SK-MEL-5 (cell line): ENCODE results near the gene CCDC27. TPM values are rescaled to one million over a fixed set of nuclear protein-coding genes. Genes with fewer than 3 reads are reported as not detected.
A peak's percentile ranks its signal among the peaks of the same experiment; 100 is the strongest.

Experiments
- DNase-seq: peaks from one replicate; pipeline ENCODE4 v3.0.0-alpha.2; 2016; ENCODE audit warnings: low read depth, low spot score
- in situ Hi-C: cut with HindIII; loops from 2 replicates; pipeline ENCODE4 v1.10.0; 2016; ENCODE audit warnings: low sequenced_read_pairs, high pct_unique_total_duplicates, low pct_unique_long_range_greater_than_20kb
- total RNA-seq: library from RNA; depleted of rRNA; stranded (reverse); fragments of >200 nt; shearing (Covaris generic); gene quantifications from 2 replicates; pipeline ENCODE4 v1.2.3, GENCODE V29; 2014

CCDC27 gene
- total RNA-seq, 1 experiment from 2014 or later = 0.05 TPM

DNA sequence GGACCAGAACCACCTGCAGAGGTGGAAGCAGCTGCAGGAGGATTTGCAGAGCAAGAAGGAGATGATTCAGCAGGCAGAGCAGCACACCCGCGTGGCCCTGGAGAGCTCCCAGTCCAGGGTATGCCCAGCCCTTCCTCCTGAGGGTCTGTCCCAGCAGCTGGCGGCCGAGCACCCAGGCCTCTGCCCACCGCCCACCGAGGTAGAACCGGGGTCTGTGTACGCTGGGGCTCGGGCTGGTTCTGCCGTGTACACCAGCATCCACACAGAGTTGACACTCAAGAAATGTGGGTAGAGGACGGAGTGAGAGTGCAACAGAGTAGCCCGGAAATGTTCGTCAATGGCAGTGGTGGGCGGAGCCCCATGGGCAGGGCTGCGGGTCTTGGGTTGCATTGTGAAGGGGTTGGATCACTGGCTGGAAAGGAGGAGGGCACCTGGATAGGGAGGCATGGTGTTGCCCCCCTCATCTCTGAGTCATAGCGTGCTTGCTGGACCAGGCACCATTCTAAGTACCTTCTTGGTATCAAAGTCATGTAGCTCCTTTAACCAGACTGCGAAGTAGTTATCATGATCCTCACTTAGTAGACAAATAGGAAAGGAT lies 15.2 kb downstream of the CCDC27 start:
- DNase-seq = no peak
- in situ Hi-C loops = no loop called here

DNA sequence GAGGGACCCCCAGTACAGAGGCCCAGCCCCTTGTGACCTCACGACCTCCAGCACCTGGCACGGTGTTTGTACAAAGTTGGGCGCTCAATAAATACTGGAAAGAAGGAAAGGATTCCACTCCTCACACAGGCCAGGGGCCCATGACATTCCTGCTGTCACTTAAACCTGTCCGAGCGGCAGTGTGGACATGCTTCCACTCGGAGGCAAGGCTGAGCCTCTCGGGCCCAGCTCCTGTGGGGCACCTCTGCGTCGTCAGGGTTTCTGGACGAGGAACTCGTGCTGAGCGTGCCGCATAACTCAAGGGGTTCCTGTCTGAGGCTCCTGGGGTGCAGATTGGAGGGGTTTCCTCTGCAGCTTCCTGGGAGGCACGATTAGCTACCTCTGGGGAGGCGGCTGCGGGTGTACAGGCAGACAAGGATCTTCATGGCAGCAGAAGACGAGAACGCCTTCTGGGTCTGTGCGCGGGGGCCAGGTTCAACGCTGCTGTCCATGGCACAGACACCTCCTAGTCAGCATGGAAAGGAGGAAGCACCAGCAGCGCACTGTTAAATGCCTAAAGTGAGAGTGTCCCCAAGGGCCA lies 16.7 kb downstream of the CCDC27 start:
- no peak for DNase-seq
- in situ Hi-C loops = no loop called here

DNA sequence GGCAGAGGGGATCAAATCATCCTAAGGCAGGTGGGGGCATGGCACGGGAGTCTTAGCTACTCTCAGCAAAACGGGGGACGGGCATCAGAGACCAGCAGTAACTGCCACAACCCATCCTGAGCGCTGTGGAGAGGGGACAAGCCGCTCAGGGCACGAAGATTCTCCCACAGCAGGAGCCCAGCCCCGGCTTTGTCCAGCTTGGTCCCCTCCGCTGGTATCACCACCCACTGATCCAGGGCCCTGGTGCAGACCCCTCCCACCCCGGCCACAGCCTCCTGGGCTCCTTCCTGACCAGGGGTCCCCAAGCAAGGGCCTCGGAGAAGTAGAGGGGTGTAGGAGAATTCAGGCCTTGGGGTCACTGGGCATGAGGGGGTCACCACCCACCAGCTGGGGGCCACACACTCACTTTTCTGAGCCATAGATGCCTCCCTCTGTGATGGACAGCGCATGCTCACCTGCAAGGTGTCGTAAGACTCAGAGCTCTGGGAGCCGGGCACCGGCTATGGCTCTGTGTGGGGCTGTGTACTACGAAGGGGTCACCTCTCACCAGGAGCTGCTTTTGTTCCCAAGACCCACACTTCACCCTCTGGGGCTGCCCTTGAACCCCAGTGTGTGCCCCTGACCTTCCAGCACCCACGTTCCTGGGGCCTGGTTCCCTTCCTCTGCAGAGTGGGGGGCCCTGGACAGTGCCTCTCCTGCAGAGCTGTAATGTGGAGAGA lies 18.0 kb downstream of the CCDC27 start:
- in situ Hi-C loops = no loop called here

DNA sequence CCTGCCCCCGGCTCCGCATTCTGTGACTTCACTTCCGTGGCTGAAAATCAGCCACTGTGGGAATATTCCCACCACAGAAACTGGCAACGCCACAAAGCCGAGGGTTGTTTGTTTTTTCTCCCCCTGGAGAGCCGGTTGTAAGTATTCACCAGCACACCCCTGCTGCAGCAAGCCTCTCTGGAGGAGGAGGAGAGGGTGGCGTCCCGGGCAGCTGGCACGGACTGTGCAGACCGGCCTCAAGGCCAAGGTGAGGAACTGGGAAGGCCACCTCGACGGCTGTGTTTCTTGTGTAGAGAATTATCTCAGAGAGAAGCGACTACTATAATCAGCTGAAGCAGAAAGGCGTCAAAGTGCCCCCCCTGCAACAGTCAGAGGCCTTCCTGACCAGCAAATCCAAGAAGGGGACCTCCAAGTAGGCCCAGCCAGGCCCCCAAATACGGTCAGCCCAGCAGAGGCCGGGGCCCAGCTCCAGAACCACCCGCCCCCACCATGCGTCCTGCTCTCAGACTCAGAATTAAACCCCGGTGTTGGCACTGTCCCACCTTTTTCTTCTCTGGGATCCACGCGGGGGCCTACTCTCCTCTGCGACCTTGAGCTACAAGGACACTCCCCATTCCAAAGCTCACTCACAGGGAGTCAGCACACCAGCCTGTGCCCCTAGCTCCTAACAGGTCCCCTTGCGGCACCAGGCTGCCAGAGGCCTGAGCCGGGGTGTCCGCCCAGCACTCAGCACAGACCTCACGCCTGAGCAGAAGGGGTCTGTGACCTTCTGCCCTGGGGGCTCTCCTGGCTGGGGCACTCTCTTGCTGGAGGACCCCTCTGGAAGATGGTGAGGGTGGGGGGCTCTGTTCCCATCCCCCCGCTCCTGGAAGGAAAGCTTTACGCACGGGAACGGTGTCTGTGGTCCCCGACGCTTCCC lies 19.1 kb downstream of the CCDC27 start:
- in situ Hi-C loops = no loop called here
- no peak for DNase-seq

More for the DNA sequence above, 18.0 kb downstream of the CCDC27 start:
- DNase-seq = no peak

DNA sequence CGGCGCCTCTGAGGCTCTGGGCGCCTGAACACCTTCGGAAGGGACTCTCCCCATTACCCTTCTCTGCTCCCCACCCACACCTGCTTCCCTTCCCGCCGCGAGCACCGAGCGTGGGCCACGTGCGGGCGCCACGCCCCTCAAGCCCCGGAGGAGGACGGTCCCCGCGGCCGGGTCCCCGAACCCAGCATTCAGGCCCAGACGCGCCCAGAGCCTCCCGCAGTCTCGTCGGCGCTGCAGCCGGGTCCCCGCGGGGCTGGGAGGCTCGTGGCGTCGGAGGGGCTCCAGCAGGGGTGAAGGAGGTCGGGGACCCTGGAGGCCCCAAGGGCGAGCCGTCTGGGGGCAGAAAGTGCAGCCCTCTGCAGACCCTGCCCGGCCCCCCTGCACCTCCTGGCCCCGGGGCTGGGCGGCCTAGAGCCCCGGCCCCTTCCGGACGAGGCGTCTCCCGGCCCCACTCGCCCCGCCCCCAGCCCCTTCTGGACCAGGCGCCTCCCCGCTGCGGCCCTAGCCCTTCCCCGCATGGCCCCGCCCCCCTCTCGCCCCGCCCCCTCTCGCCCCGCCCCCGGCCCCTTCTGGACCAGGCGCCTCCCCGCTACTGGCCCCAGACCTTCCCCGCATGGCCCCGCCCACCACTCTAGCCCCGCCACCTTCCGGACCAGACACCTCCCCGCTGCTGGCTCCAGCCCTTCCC lies 19.9 kb downstream of the CCDC27 start:
- in situ Hi-C loops = no loop called here
- peak; percentile 85 for DNase-seq

DNA sequence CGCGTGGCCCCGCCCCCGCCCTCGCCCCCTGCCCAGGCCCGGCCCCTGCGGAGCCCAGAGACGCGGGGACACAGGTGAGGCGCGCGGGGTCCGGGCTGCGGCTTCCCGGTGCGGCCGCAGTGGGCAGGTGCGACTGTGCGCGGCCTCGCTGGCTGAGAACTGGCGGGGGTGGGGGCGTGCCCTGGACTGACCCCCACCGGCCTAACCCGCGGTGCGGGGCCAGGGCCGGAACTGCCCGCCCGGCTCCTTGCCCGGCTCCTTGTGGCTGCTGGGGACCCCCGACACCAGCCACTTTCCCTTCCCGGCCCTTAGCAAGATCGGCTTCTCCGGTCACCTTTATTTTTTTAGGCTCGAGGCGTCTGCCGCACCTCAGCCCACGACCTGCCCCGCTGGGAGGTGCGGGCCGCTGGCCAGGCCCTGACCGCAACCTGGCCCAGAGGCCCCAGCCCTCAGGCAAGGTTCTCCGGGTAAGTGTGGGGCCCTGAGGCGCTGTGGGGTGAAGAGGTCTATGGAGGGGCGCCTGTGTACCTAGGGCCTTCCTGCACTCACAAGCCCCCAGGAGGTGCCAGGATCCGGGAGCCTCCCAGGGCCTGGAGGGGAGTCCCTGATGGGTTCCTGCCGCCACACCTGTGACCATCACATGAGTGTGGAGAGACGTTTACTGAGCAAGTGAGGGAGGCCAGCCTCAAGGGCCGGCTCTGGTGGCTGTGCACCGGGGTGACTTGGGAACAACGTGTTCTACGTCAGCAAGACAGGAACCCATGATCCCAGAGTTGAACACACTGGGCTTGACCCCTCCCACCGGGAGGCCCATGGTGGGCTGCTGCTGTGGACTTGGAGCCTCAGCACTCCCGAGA lies 20.7 kb downstream of the CCDC27 start, which contains the start of gene SMIM1:
Gene SMIM1 (plus strand): TSS at position 35 of the 857 bp plus-strand sequence. CDS start 2,625 bp downstream, outside the sequence.
- no peak for DNase-seq
- in situ Hi-C loops = no loop called here

DNA sequence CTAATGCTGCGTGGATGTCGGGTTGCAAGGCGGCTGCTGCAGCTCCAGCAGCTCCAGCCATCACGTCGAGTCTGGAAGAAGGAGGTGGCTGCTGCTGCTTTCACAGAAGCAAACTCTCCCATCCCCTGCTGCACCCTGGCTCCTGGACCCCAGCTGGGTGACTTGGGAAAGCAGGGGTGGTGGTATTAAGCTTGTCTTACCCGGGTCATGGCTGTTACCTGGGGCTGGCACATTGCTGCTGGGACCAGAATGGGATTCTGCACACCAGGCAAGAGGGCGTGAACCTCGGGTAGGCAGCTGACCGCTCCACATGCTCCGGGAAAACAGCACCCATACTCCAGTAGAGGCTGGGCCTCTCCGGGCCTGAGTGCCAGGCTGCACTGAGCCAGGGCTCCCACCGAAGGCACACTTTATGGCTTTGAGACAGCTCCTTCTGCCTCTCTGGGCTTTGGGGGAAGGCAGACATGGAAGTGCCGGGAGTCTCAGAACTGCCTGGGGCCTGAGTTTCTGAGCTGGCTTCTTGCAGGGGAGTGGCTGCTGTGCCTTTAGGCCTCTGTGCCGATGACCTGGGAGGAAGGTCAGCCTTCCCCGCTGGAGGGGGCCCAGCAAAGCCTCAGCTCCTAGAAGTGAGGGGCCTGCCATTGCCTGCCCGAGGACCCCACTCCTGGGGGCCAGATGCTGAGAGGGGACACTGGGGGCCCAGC lies 21.5 kb downstream of the CCDC27 start:
- no peak for DNase-seq
- in situ Hi-C loops = no loop called here

DNA sequence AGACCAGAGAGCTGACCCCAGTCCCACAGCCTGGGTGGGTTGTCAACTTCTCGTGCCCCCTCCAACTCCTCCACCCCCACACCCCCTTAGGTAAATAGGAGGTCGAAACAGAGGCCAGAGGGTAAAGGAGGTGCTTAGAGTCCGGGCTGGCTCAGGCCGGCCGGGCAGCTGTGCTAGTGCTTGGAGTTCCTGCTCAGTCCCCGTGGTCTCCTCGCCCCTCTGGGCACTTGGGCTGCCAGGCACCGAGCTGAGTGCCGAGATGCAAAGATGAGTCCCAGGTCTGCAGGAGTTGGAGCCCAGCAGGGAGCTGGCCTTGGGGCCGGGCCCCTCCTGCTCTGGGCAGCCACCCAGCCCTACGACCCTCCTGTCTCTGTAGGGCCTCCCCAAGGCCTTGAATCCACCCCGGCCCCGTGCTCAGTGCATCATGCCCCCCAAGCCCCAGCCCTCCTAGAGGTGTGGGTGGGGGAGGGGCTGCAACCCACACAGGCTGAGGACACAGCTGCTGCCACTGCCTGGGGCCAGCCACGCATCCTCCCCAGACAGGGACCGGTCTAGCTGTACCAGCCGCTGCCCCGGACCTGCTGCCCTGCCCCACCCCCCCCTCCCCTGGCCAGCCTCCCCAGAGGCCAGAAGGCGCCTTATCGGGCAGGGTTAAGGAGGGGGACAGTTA lies 22.2 kb downstream of the CCDC27 start:
- no peak for DNase-seq
- in situ Hi-C loops = no loop called here

DNA sequence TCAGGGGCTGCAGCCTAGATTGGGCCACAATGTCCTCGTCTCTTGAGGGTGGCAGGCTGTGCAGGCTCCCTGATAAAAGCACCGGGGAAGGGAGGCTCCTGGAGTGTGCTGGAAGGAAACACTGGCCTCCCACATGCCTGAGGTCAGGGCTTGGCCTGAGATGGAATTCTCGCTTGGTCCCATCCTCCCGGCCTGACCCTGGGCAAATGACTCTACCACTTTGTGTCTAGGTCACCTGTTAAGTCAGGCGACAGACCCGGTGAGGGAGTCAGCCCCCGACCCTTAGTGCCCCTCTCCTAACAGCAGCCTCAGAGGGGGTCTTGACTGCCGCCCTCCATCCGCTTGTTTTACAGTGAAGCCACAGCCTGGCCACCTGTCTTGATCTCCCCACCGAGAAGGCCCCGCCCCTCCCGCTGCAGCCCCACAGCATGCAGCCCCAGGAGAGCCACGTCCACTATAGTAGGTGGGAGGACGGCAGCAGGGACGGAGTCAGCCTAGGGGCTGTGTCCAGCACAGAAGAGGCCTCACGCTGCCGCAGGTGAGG lies 22.8 kb downstream of the CCDC27 start:
- in situ Hi-C loops = no loop called here
- DNase-seq = no peak

DNA sequence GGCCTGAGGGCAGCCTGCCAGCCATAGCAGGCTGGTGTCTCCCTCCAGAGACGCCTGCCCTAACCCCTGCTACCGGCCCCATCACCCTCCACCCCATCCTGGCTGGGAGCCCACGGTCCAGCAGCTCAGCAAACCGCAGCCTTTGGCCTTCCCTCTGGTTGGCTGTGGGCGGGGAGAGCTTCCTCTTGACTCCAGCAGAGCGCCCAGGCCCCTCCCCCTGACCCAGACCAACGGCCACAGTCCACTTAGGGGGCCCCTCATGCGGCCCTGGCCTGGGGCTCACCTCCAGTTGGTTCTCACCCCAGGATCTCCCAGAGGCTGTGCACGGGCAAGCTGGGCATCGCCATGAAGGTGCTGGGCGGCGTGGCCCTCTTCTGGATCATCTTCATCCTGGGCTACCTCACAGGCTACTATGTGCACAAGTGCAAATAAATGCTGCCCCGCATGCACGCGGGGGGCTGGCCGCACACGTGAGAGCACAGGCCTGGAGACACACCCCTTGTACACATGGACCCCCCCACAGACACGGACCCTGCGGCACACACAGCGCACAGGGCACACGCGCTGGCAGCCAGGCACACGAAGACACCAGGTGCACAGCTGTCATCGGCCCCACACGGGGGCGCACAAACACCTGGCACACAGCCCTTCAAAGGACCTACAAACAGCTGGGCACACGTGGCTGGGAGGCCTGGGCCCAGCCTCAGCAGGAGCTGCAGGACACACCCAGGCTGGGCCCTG lies 23.4 kb downstream of the CCDC27 start:
- peak; percentile 48 for DNase-seq
- in situ Hi-C loops = no loop called here

DNA sequence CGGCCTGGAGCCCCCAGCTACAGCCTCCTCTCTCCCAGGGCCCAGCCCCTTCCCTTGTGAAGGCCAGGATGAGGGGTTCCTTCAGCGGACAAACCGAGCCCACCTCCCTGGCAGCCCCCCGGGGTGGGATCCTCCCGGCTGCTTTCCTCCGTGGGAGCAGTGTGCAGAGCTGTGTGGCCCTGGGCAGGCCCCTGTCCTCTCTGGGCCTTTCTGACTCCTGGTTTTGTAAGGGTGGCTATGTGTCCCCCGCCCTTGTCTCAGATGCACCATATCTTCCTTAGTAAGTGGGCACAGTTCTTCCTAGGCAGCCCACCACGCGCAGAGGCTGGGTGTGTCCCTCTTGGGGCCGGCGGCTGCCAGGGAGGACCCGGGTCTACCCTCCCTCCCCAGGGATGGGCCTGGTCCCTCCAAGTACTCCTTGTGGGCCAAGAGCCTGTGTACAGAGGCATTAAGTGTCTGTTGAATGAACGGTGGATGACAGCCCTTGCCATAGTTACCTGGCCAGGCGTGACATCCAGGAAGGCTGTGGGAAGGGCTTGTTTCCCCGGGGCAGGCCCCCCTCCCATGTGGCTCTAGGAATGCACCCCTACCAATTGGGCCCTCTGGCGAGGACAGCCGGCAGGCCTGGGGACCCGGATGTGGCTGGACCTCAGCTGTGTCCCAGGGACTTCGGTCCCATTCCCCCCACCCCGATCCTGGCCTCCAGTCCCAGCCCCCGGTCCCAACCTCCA lies 24.1 kb downstream of the CCDC27 start:
- in situ Hi-C loops = no loop called here
- no peak for DNase-seq

DNA sequence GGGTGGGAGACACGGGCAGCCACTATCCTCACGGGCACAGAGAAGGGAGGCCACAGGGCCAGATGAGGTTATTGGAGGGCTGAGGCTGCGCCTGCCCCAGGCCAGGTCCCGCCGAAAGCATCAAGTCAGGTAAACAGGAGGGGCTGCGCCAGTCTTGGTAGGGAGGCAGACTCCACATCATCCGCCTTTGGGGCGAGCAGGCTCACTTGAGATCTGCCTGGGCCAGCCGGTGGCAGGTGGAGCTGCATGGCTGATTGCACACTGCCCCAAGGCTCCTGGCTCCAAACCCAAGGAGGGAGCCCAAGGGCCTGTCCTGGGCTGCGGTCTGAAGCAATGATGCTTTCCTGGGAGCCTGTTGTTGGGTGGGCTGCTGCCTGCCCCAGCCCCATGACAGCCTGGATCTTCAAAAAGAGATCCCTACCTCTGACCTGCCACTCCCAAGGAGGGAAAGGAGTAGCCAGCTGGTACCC lies 24.9 kb downstream of the CCDC27 start:
- DNase-seq = no peak
- in situ Hi-C loops = no loop called here

DNA sequence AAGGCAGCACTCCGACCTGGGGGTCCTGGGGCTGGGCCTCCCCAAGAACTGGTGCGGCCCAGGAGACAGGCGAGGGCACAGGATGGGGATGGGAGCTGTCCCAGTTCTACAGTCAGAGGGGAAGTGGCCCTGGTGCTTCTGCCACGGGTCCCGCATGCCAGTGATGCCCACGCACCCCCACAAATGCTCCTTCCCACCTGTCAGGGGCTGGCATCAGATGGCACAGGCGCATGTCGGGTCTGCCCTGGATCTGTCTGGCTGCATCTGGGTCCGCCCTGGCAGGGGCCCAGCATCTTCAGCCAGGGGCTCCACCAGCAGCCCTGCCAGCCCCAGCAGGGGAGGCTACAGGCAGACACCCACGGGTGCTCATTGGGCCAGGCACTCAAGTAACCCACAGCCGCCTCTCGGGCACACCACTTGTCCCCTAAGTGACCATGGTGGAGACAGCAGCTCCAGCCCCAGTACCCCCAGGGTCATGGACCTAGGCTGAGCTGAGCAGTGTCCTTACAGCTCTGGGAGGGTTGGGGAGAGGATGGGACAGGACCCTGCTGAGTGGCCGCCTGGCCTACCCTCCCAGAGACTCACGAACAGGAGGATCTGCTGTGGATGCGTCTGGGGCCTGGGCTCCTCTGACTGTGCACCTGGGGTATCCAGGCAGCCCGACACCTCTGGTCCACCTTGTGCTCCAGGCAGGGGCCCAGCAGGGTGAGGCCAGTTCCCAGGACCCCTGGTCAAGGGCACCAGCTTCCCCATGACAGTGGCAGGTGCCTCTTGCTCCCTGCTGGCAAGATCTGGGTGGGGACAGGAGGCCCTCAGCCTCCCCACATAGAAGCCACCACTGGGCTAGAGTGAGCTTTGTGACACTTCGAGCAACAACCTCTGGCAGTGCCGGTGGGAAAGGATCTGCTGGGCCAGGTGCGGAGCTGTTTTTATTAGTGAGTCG lies 25.7 kb downstream of the CCDC27 start:
- in situ Hi-C loops = no loop called here
- DNase-seq = no peak
